DMS53 (cell line): ENCODE data around the gene EYS.
A peak's percentile ranks its signal among the peaks of the same experiment; 100 is the strongest.

Source experiments
- DNase-seq: peaks from one replicate; lab custom pipeline; 2025; lab: John Stamatoyannopoulos, UW

The EYS gene

GRCh38 chr6:64723327-64724058 lies 983.5 kb downstream of the EYS start:
- no peak for DNase-seq

GRCh38 chr6:64721865-64722264 lies 985.2 kb downstream of the EYS start:
- DNase-seq: no peak

- no peak for DNase-seq
These were observed 989.7 kb downstream of the EYS start for GRCh38 chr6:64717281-64717680.

DNA sequence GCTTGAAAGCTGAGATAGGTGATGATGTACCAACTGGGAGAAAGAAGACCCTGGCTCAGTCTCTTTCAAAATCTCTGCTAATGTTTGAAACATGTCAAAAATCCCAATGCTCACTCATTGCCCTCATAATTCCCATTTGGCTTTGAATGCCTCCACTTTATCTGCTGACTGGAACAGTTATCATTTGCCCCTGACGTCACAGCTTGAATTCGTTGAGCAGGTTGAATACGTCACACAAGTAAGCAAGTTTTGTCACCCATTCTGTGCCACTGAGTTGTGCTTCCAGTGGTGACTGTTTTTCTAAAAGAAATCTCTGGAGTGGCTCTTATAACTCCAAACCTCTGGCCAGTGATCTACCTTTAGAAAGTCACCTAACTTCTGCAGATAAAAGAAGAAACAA lies 991.4 kb downstream of the EYS start:
- no peak for DNase-seq

- DNase-seq: no peak
These were observed 993.0 kb downstream of the EYS start for GRCh38 chr6:64714073-64714472.

DNA sequence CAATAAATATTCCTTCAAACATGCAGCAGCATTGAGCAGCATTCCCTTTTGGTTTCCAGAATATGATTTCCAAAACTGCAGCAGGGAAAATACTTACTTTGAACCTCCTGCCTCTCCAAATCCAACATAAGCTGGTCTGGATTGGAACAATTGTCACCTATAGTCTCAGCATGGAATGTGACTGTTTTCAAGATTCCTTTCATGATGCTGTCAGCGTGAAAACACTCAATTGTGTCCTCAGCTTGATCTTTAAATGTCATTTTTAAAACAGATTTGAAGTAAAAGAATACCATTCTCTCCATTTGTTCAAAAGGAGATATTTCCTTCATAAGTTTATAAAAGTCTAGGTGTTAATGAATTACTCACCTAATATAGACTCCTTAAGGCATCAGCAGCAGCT lies 993.9 kb downstream of the EYS start:
- no peak for DNase-seq

DNA sequence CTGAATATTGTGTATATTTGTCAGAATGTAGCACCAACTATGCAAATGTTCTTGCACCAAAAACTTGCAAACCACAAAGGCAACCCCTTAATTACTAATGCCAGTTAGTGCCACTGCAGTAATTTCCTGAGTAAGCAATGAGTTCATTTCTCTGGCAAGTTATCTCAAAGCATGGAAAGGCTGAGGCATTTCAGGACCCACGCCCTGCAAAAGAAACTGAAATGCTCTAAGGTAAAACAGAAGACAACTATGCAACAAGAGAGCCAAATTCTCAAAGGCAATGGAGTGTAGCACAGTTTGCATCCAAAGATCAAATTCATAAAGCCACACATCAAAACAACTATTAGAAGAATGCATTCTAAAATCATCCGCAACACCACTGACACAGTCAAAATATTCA lies 994.4 kb downstream of the EYS start:
- DNase-seq: no peak

DNA sequence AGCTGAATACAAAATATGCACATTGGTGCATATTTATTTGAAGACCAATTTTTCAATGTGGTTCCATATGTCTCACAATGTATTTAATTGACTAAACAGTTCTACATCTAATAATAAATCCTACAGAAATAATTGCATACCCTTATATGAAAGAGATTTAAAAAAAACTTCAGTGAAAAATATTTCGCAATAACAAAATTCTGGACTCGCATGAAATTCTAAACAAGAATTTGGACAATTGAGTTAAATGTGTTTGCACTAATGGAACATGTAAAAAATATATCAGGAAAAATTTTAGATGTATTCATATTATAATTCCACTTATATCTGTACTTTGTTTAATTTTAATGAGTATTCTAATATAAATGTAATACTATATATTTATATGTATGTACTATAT lies 1003.1 kb downstream of the EYS start:
- DNase-seq: no peak

GRCh38 chr6:64696053-64696452 lies 1011.0 kb downstream of the EYS start:
- DNase-seq: no peak

DNA sequence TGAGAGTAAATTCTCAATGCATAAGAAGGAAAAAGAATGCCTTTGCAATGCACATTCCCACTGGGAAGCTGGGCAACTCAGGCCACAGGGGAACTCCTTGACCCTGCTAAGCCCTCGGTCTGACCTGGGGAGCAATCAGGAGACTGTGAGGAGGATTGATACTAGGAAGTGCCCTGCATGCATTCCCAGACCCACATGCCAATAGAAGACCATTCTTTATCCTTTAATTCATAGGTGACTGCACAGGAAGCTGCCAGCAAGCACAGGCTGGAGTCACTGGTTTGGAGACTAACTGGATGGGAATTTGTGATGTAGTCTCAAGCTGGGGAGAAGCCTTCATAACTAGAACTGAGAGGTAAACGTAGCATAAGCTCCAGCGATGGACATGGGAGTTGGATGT lies 1012.7 kb downstream of the EYS start:
- no peak for DNase-seq

DNA sequence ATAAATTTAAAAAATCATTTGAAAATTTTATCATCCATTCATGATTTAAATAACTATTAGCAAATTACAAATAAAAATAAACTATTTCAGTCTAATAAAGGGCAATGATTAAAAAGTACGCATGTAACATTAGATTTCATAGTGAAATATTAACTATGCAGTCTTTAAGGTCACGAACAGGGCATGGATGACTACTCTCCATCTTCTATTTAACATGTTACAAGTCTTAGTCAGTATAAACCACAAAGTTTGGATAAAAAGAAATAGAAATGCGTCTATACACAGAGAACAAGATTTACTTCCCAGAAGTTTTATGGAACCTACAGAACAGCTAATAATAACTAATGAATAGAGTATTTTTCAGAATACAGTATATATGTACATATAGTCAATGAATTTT lies 1016.0 kb downstream of the EYS start:
- no peak for DNase-seq

DNA sequence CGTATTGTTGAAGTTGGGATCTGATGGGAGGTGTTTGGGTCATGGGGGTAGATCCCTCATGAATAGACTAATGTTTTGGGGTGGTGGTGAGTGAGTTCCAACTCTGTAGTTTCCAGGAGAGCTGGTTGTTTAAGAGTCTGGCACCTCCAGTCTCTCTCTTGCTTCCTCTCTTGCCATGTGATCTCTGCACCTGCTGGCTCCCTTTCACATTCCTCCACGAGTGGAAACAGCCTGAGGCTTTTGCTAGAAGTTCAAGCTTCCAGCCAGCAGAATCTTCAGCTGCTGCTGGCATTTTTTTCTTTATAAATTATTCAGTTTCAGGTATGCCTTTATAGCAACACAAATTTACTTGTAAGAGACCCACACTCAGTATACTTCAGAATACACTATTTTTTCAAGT lies 1021.6 kb downstream of the EYS start:
- peak; percentile 32 for DNase-seq

GRCh38 chr6:64683682-64684081 lies 1023.3 kb downstream of the EYS start:
- DNase-seq: no peak

DNA sequence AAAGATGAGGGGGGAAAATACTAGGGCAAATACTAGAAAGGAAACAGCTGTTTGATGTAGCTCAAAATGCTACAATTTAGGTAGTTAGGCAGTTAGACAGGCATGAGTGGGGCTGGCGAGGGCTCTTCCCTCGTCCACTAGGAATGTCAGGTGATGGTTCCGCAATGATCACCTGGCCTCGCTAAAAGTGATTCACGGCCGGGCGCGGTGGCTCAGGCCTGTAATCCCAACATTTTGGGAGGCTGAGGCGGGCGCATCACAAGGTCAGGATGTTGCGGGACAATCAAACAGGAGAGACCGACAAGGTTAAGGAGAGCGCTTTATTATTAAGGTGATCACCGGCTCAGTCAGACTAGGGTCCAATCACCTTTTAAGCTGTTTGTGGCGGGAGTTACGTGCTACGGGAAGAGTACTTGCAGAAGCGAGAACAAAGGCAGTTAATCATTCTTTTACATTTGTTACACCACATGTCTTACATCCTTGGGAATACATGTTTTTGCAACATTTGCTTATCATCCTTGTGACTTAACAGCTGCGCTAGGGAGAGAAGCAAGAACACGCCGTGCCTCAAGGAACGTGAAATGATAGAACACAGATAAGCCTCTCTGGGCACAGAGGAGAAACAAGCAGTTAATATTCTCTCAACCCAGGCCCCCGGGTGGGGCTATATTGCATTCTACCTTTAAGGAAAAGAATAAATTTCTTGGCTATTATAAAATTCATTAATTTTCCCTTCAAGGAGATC lies 1025.4 kb downstream of the EYS start:
- no peak for DNase-seq

GRCh38 chr6:64680446-64680845 lies 1026.6 kb downstream of the EYS start:
- no peak for DNase-seq

- DNase-seq: no peak
These were observed 1027.6 kb downstream of the EYS start for GRCh38 chr6:64679416-64679815.

DNA sequence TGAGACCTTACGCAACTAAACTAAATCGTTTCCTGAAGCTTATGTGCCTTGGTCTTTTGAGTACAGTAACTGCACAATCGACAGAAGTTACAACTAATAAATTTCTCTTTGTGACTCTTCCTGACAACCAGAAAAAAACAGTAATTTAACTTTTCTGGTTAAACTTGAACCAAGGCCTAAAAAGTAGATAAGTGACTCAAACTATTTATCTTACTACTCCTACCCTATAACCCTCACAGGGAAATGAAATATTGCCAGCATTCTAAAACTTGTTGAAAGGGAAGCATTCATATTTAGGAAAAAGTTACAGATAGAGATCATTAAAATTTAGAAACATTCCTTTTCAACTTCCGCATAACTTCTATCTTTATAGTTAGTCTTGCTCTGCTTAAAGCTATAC lies 1034.4 kb downstream of the EYS start:
- no peak for DNase-seq

DNA sequence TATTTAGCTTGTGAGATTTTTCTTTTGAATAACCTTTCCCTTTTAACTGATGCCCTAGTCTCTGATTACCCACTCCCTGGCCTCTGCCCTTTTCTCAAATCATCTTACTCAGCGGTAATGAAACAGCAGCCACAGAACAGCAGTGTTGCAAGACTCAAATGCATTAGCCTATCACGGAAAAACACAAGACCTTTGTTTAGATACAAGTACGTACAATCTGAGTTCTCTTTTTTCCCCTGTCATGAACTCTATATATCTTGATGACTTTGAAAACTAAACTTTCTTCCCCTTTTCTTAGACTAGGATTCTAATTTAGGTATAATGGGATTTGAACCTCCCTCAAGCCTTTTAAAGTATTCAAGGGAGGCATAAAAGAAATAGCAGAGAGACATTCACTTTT lies 1034.9 kb downstream of the EYS start:
- no peak for DNase-seq

DNA sequence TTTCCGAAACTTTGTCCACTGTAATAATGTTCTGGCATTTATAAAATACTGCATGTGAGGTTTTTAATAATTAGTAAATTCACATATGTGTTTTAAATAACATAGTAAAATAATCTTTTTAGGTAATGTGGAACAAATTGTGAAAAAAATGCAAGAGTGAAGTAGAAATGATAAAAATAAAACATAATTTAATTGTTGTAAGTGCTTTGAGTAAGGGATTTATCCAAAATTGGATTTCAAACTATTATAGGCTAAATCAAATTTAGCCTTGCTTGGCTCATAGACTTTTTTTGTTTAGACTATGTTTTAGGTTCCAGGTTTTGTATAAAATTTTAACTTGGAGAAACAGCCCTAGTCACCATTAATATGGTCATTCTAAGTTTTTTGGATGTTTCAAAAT lies 1041.9 kb downstream of the EYS start:
- no peak for DNase-seq

- DNase-seq: no peak
These were observed 1042.5 kb downstream of the EYS start for GRCh38 chr6:64664480-64664879.

- DNase-seq: peak; percentile 5
These were observed 1063.0 kb downstream of the EYS start for GRCh38 chr6:64644024-64644423.

- no peak for DNase-seq
These were observed 1076.1 kb downstream of the EYS start for GRCh38 chr6:64630901-64631300.

- no peak for DNase-seq
These were observed 1084.1 kb downstream of the EYS start for GRCh38 chr6:64622944-64623343.

GRCh38 chr6:64602993-64603392 lies 1104.0 kb downstream of the EYS start:
- DNase-seq: no peak
